GM23338 (cell line): ENCODE measurements around the gene AP1M2.

Experiments used
- CREB1 ChIP-seq: fragments of 250-450 bp; sonication (Bioruptor Pico); IDR thresholded peaks from 2 replicates; pipeline ENCODE4 v1.5.0; 2020; ENCODE audit warnings: low read depth, mild to moderate bottlenecking, moderate library complexity
- EZH2 ChIP-seq: fragments of 200-600 bp; sonication (generic); IDR thresholded peaks from one replicate; pipeline ENCODE4 v1.8.0; 2017; ENCODE audit warnings: antibody characterized with exemption, mild to moderate bottlenecking, low read depth; ENCODE audit not compliant: unreplicated experiment
- EZH2phosphoT487 ChIP-seq: fragments of 200-600 bp; sonication (generic); IDR thresholded peaks from one replicate; pipeline ENCODE4 v1.8.1; 2018; ENCODE audit warnings: antibody characterized with exemption; ENCODE audit not compliant: unreplicated experiment
- JUNB ChIP-seq: IDR thresholded peaks from one replicate; pipeline ENCODE4 v1.6.1; 2016; ENCODE audit warnings: antibody characterized with exemption; ENCODE audit not compliant: unreplicated experiment
- POLR2AphosphoS5 ChIP-seq: IDR thresholded peaks from 2 replicates; pipeline ENCODE4 v1.6.1; 2016; ENCODE audit warnings: antibody characterized with exemption, low read depth
- STAT1 ChIP-seq: IDR thresholded peaks from one replicate; pipeline ENCODE4 v1.6.1; 2016; ENCODE audit warnings: antibody characterized with exemption; ENCODE audit not compliant: unreplicated experiment
- ZNF114 ChIP-seq: fragments of 250-450 bp; sonication (Bioruptor Pico); IDR thresholded peaks from 2 replicates; pipeline ENCODE4 v1.5.0; 2020; ENCODE audit warnings: mild to moderate bottlenecking, moderate library complexity
- ZNF331 ChIP-seq: fragments of 250-450 bp; sonication (Bioruptor Pico); IDR thresholded peaks from 2 replicates; pipeline ENCODE4 v1.5.0; 2020; ENCODE audit warnings: low read depth, mild to moderate bottlenecking, moderate library complexity
- TF ChIP-seq, protein P1 (sequence below), 2 experiments: fragments of 200-600 bp in 1 of 2; sonication (generic) in 1 of 2; conservative IDR thresholded peaks; 2 replicates each; pipeline versions ENCODE4 v1.5.1 to v1.6.1; 2016 to 2017; ENCODE audit warnings: antibody characterized with exemption in 2 of 2, low read depth in 2 of 2, mild to moderate bottlenecking in 2 of 2, moderate library complexity in 1 of 2
- TF ChIP-seq, protein P2 (sequence below): IDR thresholded peaks from one replicate; pipeline ENCODE4 v1.6.1; 2018; ENCODE audit warnings: antibody characterized with exemption; ENCODE audit not compliant: unreplicated experiment
- TF ChIP-seq, protein P3 (sequence below): fragments of 250-450 bp; sonication (Bioruptor Pico); IDR thresholded peaks from 2 replicates; pipeline ENCODE4 v1.5.0; 2020; ENCODE audit warnings: mild to moderate bottlenecking, moderate library complexity
- TF ChIP-seq, protein P4 (sequence below): IDR thresholded peaks from 2 replicates; pipeline ENCODE4 v1.6.1; 2016; ENCODE audit warnings: antibody characterized with exemption

DNA sequence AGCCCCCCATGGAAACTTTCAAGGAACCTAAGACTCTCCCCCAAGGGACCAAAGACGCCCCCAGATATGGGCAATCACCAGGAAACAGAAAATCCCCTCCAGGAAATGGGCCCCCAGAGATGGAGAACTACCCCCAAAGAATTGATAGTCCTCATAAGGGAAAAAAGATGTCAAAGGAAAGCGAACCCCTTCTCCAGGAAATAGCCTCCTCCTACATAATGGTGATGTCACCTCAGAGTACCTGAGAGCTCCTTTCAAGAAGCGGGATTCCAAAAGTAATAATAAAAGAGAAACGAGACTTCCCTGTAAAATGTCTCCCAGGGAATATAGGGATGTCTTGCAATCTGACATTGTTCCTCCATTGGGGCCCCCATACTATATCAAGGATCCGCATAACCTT lies 19.5 kb downstream of the AP1M2 start:
- TF ChIP-seq EZH2: no peak
- TF ChIP-seq, protein P1, sequence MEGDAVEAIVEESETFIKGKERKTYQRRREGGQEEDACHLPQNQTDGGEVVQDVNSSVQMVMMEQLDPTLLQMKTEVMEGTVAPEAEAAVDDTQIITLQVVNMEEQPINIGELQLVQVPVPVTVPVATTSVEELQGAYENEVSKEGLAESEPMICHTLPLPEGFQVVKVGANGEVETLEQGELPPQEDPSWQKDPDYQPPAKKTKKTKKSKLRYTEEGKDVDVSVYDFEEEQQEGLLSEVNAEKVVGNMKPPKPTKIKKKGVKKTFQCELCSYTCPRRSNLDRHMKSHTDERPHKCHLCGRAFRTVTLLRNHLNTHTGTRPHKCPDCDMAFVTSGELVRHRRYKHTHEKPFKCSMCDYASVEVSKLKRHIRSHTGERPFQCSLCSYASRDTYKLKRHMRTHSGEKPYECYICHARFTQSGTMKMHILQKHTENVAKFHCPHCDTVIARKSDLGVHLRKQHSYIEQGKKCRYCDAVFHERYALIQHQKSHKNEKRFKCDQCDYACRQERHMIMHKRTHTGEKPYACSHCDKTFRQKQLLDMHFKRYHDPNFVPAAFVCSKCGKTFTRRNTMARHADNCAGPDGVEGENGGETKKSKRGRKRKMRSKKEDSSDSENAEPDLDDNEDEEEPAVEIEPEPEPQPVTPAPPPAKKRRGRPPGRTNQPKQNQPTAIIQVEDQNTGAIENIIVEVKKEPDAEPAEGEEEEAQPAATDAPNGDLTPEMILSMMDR (conservative IDR thresholded peaks at IDR 0.05; ENCODE audit: low read depth in 2 of 2): no peak
- TF ChIP-seq ZNF114: no peak
- TF ChIP-seq EZH2phosphoT487: no peak
- TF ChIP-seq, protein P2, sequence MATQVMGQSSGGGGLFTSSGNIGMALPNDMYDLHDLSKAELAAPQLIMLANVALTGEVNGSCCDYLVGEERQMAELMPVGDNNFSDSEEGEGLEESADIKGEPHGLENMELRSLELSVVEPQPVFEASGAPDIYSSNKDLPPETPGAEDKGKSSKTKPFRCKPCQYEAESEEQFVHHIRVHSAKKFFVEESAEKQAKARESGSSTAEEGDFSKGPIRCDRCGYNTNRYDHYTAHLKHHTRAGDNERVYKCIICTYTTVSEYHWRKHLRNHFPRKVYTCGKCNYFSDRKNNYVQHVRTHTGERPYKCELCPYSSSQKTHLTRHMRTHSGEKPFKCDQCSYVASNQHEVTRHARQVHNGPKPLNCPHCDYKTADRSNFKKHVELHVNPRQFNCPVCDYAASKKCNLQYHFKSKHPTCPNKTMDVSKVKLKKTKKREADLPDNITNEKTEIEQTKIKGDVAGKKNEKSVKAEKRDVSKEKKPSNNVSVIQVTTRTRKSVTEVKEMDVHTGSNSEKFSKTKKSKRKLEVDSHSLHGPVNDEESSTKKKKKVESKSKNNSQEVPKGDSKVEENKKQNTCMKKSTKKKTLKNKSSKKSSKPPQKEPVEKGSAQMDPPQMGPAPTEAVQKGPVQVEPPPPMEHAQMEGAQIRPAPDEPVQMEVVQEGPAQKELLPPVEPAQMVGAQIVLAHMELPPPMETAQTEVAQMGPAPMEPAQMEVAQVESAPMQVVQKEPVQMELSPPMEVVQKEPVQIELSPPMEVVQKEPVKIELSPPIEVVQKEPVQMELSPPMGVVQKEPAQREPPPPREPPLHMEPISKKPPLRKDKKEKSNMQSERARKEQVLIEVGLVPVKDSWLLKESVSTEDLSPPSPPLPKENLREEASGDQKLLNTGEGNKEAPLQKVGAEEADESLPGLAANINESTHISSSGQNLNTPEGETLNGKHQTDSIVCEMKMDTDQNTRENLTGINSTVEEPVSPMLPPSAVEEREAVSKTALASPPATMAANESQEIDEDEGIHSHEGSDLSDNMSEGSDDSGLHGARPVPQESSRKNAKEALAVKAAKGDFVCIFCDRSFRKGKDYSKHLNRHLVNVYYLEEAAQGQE: no peak
- TF ChIP-seq CREB1 (CRISPR knock-in tag): no peak
- TF ChIP-seq, protein P3, sequence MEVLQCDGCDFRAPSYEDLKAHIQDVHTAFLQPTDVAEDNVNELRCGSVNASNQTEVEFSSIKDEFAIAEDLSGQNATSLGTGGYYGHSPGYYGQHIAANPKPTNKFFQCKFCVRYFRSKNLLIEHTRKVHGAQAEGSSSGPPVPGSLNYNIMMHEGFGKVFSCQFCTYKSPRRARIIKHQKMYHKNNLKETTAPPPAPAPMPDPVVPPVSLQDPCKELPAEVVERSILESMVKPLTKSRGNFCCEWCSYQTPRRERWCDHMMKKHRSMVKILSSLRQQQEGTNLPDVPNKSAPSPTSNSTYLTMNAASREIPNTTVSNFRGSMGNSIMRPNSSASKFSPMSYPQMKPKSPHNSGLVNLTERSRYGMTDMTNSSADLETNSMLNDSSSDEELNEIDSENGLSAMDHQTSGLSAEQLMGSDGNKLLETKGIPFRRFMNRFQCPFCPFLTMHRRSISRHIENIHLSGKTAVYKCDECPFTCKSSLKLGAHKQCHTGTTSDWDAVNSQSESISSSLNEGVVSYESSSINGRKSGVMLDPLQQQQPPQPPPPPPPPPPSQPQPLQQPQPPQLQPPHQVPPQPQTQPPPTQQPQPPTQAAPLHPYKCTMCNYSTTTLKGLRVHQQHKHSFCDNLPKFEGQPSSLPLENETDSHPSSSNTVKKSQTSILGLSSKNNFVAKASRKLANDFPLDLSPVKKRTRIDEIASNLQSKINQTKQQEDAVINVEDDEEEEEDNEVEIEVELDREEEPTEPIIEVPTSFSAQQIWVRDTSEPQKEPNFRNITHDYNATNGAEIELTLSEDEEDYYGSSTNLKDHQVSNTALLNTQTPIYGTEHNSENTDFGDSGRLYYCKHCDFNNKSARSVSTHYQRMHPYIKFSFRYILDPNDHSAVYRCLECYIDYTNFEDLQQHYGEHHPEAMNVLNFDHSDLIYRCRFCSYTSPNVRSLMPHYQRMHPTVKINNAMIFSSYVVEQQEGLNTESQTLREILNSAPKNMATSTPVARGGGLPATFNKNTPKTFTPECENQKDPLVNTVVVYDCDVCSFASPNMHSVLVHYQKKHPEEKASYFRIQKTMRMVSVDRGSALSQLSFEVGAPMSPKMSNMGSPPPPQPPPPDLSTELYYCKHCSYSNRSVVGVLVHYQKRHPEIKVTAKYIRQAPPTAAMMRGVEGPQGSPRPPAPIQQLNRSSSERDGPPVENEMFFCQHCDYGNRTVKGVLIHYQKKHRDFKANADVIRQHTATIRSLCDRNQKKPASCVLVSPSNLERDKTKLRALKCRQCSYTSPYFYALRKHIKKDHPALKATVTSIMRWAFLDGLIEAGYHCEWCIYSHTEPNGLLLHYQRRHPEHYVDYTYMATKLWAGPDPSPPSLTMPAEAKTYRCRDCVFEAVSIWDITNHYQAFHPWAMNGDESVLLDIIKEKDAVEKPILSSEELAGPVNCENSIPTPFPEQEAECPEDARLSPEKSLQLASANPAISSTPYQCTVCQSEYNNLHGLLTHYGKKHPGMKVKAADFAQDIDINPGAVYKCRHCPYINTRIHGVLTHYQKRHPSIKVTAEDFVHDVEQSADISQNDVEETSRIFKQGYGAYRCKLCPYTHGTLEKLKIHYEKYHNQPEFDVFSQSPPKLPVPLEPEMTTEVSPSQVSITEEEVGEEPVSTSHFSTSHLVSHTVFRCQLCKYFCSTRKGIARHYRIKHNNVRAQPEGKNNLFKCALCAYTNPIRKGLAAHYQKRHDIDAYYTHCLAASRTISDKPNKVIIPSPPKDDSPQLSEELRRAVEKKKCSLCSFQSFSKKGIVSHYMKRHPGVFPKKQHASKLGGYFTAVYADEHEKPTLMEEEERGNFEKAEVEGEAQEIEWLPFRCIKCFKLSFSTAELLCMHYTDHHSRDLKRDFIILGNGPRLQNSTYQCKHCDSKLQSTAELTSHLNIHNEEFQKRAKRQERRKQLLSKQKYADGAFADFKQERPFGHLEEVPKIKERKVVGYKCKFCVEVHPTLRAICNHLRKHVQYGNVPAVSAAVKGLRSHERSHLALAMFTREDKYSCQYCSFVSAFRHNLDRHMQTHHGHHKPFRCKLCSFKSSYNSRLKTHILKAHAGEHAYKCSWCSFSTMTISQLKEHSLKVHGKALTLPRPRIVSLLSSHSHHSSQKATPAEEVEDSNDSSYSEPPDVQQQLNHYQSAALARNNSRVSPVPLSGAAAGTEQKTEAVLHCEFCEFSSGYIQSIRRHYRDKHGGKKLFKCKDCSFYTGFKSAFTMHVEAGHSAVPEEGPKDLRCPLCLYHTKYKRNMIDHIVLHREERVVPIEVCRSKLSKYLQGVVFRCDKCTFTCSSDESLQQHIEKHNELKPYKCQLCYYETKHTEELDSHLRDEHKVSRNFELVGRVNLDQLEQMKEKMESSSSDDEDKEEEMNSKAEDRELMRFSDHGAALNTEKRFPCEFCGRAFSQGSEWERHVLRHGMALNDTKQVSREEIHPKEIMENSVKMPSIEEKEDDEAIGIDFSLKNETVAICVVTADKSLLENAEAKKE (CRISPR knock-in tag): no peak
- TF ChIP-seq JUNB: no peak
- TF ChIP-seq POLR2AphosphoS5: no peak
- TF ChIP-seq, protein P4, sequence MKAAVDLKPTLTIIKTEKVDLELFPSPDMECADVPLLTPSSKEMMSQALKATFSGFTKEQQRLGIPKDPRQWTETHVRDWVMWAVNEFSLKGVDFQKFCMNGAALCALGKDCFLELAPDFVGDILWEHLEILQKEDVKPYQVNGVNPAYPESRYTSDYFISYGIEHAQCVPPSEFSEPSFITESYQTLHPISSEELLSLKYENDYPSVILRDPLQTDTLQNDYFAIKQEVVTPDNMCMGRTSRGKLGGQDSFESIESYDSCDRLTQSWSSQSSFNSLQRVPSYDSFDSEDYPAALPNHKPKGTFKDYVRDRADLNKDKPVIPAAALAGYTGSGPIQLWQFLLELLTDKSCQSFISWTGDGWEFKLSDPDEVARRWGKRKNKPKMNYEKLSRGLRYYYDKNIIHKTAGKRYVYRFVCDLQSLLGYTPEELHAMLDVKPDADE: no peak
- no peak for TF ChIP-seq STAT1
- no peak for TF ChIP-seq ZNF331 (CRISPR knock-in tag)
